Measurements from ENCODE around the gene STMND1.

The STMND1 gene

GRCh38 chr6:17059022-17059421, 42.8 kb upstream of the STMND1 start:
- Histone ChIP-seq H3K27ac (ENCODE audit: low read length, poor library complexity, severe bottlenecking) (no peak overlapping the region), H2AFZ (ENCODE audit: low read depth, low read length) (no peak overlapping the region), H2BK15ac (ENCODE audit: low read depth, poor library complexity, severe bottlenecking) (no peak overlapping the region), H3K14ac (ENCODE audit: low read length in 2 of 2) (no peak overlapping the region), H3K79me1 (replicated peaks; ENCODE audit: low read length, poor library complexity, severe bottlenecking) (no peaks in the 10 kb centered on the region), H3K4ac (ENCODE audit: low read depth in 1 of 2, low read length in 2 of 2) (no peak overlapping the region), H3K18ac (ENCODE audit: low read depth in 1 of 2, low read length in 2 of 2) (no peak overlapping the region), H4K8ac (ENCODE audit: low read length) (no peak overlapping the region), H3K4me1 (ENCODE audit: control insufficient read depth, insufficient read depth, low read depth, low read length) (no peaks in the 10 kb centered on the region), H3K36me3 (ENCODE audit: control insufficient read depth in 1 of 2, insufficient read depth in 2 of 2, low read depth in 1 of 2, low read length in 2 of 2) (no peaks in the 10 kb centered on the region), H3K9me3 (ENCODE audit: control insufficient read depth, low read length) (no peaks in the 10 kb centered on the region), H3K23ac (ENCODE audit: low read length in 2 of 2) (no peak overlapping the region), H2BK12ac (ENCODE audit: low read length in 2 of 2) (no peak overlapping the region), H3K4me2 (ENCODE audit: low read length, poor library complexity, severe bottlenecking) (no peak overlapping the region), H2BK120ac (ENCODE audit: low read depth, low read length) (no peak overlapping the region), H3K9ac (ENCODE audit: low read length) (no peak overlapping the region), H3K4me3 (ENCODE audit: insufficient read depth in 1 of 2, low read depth in 1 of 2, low read length in 2 of 2) (no peak overlapping the region), H2AK5ac (ENCODE audit: low read length, severe bottlenecking) (no peak overlapping the region), H3K27me3 (ENCODE audit: control insufficient read depth in 1 of 2, insufficient read depth in 1 of 2, low read length in 2 of 2) (no peaks in the 10 kb centered on the region), H2BK5ac (ENCODE audit: low read depth, low read length, poor library complexity, severe bottlenecking) (no peak overlapping the region), H4K91ac (ENCODE audit: low read length) (no peak overlapping the region)
- no peak for DNase-seq
- WGBS: 83% methylated on average over 6 of the region's 7 CpGs

GRCh38 chr6:17059850-17060249, 42.0 kb upstream of the STMND1 start:
- Histone ChIP-seq H2BK15ac (ENCODE audit: low read depth, poor library complexity, severe bottlenecking) (no peak overlapping the region), H3K23ac (ENCODE audit: low read length in 2 of 2) (no peak overlapping the region), H3K9me3 (ENCODE audit: control insufficient read depth, low read length) (no peaks in the 10 kb centered on the region), H3K36me3 (ENCODE audit: control insufficient read depth in 1 of 2, insufficient read depth in 2 of 2, low read depth in 1 of 2, low read length in 2 of 2) (no peaks in the 10 kb centered on the region), H4K8ac (ENCODE audit: low read length) (no peak overlapping the region), H3K18ac (ENCODE audit: low read depth in 1 of 2, low read length in 2 of 2) (no peak overlapping the region), H4K91ac (ENCODE audit: low read length) (no peak overlapping the region), H3K9ac (ENCODE audit: low read length) (no peak overlapping the region), H3K27me3 (ENCODE audit: control insufficient read depth in 1 of 2, insufficient read depth in 1 of 2, low read length in 2 of 2) (no peaks in the 10 kb centered on the region), H3K79me1 (replicated peaks; ENCODE audit: low read length, poor library complexity, severe bottlenecking) (no peaks in the 10 kb centered on the region), H2BK12ac (ENCODE audit: low read length in 2 of 2) (no peak overlapping the region), H3K27ac (ENCODE audit: low read length, poor library complexity, severe bottlenecking) (no peak overlapping the region), H3K14ac (ENCODE audit: low read length in 2 of 2) (no peak overlapping the region), H2BK5ac (ENCODE audit: low read depth, low read length, poor library complexity, severe bottlenecking) (no peak overlapping the region), H3K4me3 (ENCODE audit: insufficient read depth in 1 of 2, low read depth in 1 of 2, low read length in 2 of 2) (no peak overlapping the region), H2AK5ac (ENCODE audit: low read length, severe bottlenecking) (no peak overlapping the region), H2BK120ac (ENCODE audit: low read depth, low read length) (no peak overlapping the region), H2AFZ (ENCODE audit: low read depth, low read length) (no peak overlapping the region), H3K4ac (ENCODE audit: low read depth in 1 of 2, low read length in 2 of 2) (no peak overlapping the region), H3K4me1 (ENCODE audit: control insufficient read depth, insufficient read depth, low read depth, low read length) (no peaks in the 10 kb centered on the region), H3K4me2 (ENCODE audit: low read length, poor library complexity, severe bottlenecking) (no peak overlapping the region)
- no peak for DNase-seq
- whole genome bisulfite sequencing: 94% methylated on average over 2 of the region's 3 CpGs

- H4K91ac ChIP-seq (ENCODE audit: low read length): no peak overlapping the region
- H2AK5ac ChIP-seq (ENCODE audit: low read length, severe bottlenecking): no peak overlapping the region
- no peaks in the 10 kb centered on the region for H3K36me3 ChIP-seq (ENCODE audit: control insufficient read depth in 1 of 2, insufficient read depth in 2 of 2, low read depth in 1 of 2, low read length in 2 of 2)
- H4K8ac ChIP-seq (ENCODE audit: low read length): no peak overlapping the region
- WGBS: 92% methylated on average over 2 of the region's 2 CpGs
- H2BK12ac ChIP-seq (ENCODE audit: low read length in 2 of 2): no peak overlapping the region
- no peaks in the 10 kb centered on the region for H3K4me1 ChIP-seq (ENCODE audit: control insufficient read depth, insufficient read depth, low read depth, low read length)
- no peak overlapping the region for H3K4me3 ChIP-seq (ENCODE audit: insufficient read depth in 1 of 2, low read depth in 1 of 2, low read length in 2 of 2)
- no peak overlapping the region for H3K4ac ChIP-seq (ENCODE audit: low read depth in 1 of 2, low read length in 2 of 2)
- no peak overlapping the region for H3K27ac ChIP-seq (ENCODE audit: low read length, poor library complexity, severe bottlenecking)
- H3K4me2 ChIP-seq (ENCODE audit: low read length, poor library complexity, severe bottlenecking): no peak overlapping the region
- no peaks in the 10 kb centered on the region for H3K79me1 ChIP-seq (replicated peaks; ENCODE audit: low read length, poor library complexity, severe bottlenecking)
- H3K9ac ChIP-seq (ENCODE audit: low read length): no peak overlapping the region
- no peak overlapping the region for H3K23ac ChIP-seq (ENCODE audit: low read length in 2 of 2)
- no peak overlapping the region for H3K14ac ChIP-seq (ENCODE audit: low read length in 2 of 2)
- H3K9me3 ChIP-seq (ENCODE audit: control insufficient read depth, low read length): no peaks in the 10 kb centered on the region
- H3K27me3 ChIP-seq (ENCODE audit: control insufficient read depth in 1 of 2, insufficient read depth in 1 of 2, low read length in 2 of 2): no peaks in the 10 kb centered on the region
- no peak overlapping the region for H2BK120ac ChIP-seq (ENCODE audit: low read depth, low read length)
- H3K18ac ChIP-seq (ENCODE audit: low read depth in 1 of 2, low read length in 2 of 2): no peak overlapping the region
- H2BK5ac ChIP-seq (ENCODE audit: low read depth, low read length, poor library complexity, severe bottlenecking): no peak overlapping the region
- H2BK15ac ChIP-seq (ENCODE audit: low read depth, poor library complexity, severe bottlenecking): no peak overlapping the region
- no peak overlapping the region for H2AFZ ChIP-seq (ENCODE audit: low read depth, low read length)
- no peak for DNase-seq
These were observed 40.8 kb upstream of the STMND1 start for GRCh38 chr6:17061097-17061496.

GRCh38 chr6:17062871-17063440, 38.9 kb upstream of the STMND1 start:
- Histone ChIP-seq H4K8ac (ENCODE audit: low read length) (no peak overlapping the region), H3K4me3 (ENCODE audit: insufficient read depth in 1 of 2, low read depth in 1 of 2, low read length in 2 of 2) (no peak overlapping the region), H2BK15ac (ENCODE audit: low read depth, poor library complexity, severe bottlenecking) (no peak overlapping the region), H2BK5ac (ENCODE audit: low read depth, low read length, poor library complexity, severe bottlenecking) (no peak overlapping the region), H2BK12ac (ENCODE audit: low read length in 2 of 2) (no peak overlapping the region), H3K23ac (ENCODE audit: low read length in 2 of 2) (no peak overlapping the region), H3K4me1 (ENCODE audit: control insufficient read depth, insufficient read depth, low read depth, low read length) (no peaks in the 10 kb centered on the region), H4K91ac (ENCODE audit: low read length) (no peak overlapping the region), H3K14ac (ENCODE audit: low read length in 2 of 2) (no peak overlapping the region), H3K9me3 (ENCODE audit: control insufficient read depth, low read length) (no peaks in the 10 kb centered on the region), H3K27me3 (ENCODE audit: control insufficient read depth in 1 of 2, insufficient read depth in 1 of 2, low read length in 2 of 2) (no peaks in the 10 kb centered on the region), H2AK5ac (ENCODE audit: low read length, severe bottlenecking) (no peak overlapping the region), H3K18ac (ENCODE audit: low read depth in 1 of 2, low read length in 2 of 2) (no peak overlapping the region), H3K4ac (ENCODE audit: low read depth in 1 of 2, low read length in 2 of 2) (no peak overlapping the region), H2AFZ (ENCODE audit: low read depth, low read length) (no peak overlapping the region), H3K79me1 (replicated peaks; ENCODE audit: low read length, poor library complexity, severe bottlenecking) (no peaks in the 10 kb centered on the region), H2BK120ac (ENCODE audit: low read depth, low read length) (no peak overlapping the region), H3K9ac (ENCODE audit: low read length) (no peak overlapping the region), H3K36me3 (ENCODE audit: control insufficient read depth in 1 of 2, insufficient read depth in 2 of 2, low read depth in 1 of 2, low read length in 2 of 2) (no peaks in the 10 kb centered on the region), H3K27ac (ENCODE audit: low read length, poor library complexity, severe bottlenecking) (no peak overlapping the region), H3K4me2 (ENCODE audit: low read length, poor library complexity, severe bottlenecking) (no peak overlapping the region)
- DNase-seq: no peak
